Glomerular visceral epithelial cell (primary cell): ENCODE data around the gene RUFY1.

Experiments
- DNase-seq: peaks from one replicate; pipeline ENCODE4 v3.0.0-alpha.2; 2016; ENCODE audit errors: extremely low spot score

The RUFY1 gene

GRCh38 chr5:179603308-179603707 is 53.0 kb downstream of the RUFY1 start:
- no peak for DNase-seq

GRCh38 chr5:179605026-179605833 is 54.9 kb downstream of the RUFY1 start:
- no peak for DNase-seq

DNA sequence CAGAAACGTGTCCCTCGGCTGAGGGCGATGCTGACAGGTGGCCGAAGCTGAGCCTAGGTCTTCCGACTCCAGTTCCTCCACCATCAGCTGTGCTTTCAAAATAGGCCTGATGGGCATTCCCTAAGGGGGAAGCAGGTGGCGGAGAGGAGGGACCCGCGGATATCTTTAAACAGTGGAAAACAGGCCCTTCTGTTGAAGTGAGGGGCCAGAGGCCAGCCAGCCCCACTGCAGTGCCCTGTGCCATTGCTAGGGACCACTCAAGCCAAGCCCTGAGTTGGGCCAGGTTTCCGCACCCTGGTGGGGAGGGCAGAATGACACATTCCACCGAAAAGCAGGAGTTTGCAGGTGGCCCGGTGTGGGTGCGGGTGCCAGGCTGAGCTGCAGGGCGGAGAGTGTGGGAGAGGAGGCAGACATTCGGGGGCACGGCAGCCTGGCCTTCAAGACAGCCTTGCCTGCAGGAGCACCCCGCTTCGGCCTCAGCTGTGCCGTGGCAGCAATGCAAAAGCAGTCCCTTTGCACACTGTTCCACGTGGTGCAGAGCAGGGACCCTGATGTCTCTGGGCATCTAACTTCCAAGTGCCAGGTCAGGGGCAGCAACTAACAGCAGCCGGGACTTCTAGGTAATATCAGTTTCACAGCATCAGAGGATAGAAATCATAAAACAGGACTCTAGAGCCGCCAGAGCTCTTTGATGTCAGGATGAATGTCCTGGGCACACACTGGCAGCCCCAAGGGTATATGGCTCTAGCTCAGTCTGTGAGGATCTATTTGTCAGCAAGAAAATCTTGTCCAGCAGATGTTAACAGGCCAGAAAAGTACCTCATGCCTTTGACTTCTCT is 55.9 kb downstream of the RUFY1 start:
- DNase-seq, result no peak

- no peak for DNase-seq
These were observed 56.5 kb downstream of the RUFY1 start for GRCh38 chr5:179606910-179607159.

GRCh38 chr5:179607160-179607931 is 57.0 kb downstream of the RUFY1 start:
- peak; percentile 21 for DNase-seq

DNA sequence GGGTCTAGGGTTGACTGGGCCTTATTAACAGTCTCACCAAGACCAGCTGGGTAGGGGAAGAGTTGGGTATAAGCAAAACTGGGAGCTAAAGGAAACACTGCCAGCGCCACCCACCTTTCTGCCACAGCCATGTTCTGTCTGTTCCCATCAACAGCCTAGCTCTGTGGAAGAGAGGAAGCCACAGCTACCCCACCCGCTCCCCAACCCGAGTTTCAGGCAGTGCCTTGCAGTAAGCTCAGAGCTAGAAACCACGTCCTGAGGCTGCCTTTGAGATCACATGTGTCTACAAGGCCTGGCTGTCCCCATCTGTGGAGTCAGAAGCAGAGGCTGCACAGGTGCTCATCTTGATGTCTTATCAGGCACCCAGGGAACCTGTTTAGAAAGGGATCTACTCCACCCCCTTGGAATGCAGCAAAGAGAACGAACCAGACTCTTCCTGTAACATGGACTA is 57.8 kb downstream of the RUFY1 start:
- peak; percentile 38 for DNase-seq

- DNase-seq, result peak; percentile 13
These were observed 59.4 kb downstream of the RUFY1 start for GRCh38 chr5:179609834-179610108.

DNA sequence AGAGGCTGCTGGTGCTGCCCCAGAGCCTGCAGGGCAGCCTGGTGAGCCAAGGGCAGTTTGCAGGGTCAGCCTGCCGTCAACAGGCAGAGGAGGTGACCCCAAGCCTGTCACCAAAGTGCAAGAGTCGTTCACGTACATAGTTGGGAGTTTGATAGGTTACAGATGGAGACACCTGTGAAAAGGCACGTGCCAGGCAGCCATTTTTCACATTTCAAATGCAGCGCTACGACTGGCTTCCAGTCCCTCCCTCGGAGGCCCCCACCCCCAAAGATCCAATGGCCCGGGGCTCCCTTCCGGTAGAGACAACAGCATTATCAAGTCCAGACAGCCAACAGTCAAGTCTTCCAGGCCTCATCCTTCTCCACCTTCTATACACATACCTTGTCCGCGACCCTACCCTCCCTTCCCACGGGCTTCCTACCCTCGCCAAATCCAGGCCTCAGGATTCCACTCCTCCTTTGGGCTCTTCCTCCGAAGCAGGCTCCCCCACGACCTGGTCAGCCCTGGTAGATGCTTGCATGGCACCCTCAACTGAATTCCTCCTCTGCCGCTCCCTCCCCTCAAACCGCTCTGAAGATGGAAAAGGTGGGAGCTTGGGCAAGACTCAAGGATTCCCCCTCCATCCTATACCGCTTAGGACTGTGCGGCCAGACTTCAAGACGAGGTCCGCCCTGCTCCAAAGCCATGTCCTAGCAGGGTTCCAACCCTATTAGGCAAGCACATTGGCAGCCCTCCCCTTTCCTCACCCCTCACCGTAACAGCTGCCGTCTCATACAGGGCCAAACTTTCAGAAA is 60.0 kb downstream of the RUFY1 start:
- peak; percentile 37 for DNase-seq

GRCh38 chr5:179610903-179611265 is 60.5 kb downstream of the RUFY1 start:
- no peak for DNase-seq

- DNase-seq, result peak; percentile 44
These were observed 62.5 kb downstream of the RUFY1 start for GRCh38 chr5:179612577-179613459.

DNA sequence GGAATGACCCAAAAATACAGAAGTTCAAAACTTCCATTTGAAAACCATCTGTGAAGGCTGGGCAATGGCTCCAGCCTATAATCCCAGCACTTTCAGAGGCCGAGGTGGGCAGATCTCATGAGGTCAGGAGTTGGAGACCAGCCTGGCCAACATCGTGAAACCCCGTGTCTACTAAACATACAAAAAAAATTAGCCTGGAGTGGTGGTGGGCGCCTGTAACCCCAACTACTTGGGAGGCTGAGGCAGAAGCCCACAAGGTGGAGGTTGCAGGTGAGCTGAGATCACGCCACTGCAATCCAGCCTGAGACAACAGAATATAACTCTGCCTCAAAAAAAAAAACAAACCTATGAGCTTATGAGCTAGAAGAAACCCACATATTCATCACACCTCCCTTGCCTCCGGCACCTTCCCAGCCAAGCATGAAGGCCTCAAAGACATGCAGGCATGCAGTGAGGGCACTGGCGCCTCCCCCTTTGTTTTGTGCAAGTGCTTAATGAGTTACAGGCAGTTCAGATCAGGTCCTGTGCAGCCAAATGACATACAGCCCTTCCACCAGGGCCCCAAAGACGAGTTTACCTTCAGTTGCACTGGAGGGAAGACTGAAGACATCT is 63.2 kb downstream of the RUFY1 start:
- DNase-seq, result peak; percentile 49

GRCh38 chr5:179614745-179615144 is 64.4 kb downstream of the RUFY1 start:
- DNase-seq, result no peak

GRCh38 chr5:179615203-179615602 is 64.8 kb downstream of the RUFY1 start:
- DNase-seq, result no peak

DNA sequence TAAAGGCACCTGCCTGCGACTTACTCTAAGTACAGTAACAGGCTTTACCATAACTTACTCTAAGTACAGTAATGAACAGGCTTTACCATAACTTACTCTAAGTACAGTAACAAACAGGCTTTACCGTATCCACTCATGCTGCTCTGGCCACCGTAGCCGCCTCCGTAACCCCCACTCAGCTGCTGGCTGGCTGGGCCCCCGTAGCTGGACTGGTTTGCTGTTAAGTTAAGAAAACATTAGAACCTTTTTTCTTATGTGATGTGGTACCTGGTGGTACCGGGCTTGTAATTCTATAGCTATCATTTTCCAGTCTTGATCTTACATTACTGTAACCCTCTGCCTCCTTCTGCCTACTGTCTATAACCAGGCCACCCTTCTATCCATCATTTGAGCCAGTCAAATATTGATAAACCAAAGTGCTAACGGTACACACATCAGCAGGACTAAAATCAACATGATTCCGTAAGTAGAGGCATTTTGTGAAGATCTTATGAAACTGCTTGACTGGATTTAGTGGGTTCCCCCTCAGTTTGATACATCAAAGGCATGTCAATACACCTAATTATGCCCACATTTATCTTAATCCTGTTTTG is 65.7 kb downstream of the RUFY1 start:
- no peak for DNase-seq

GRCh38 chr5:179617930-179618329 is 67.6 kb downstream of the RUFY1 start:
- no peak for DNase-seq

DNA sequence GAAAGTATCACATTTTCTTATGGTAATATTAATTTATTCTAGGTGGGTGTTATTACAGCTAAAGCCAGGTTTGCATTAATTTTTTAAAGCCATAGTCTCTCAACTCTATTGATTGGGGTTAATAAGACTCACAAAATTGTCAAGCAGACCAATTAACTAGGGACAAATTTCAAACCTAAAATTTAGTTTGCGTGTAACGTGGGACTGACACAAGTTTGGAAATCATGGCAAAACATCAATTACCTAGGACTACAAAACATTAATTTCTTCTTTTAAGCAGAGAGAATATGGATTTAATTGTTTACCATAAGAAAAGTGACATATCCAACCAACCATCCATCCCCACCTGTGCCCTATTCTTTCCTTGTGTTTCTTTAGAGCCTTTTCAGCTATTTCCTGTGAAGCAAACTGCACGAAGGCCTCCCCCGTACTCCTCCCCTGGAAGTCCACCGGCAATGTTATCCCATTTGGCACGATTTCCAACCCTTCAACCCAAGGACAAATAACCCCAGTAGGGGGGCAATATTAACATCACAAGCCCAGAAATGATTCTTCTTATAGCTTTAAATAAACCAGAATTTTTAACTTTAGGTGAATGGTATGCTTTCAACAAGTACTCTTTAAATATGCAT is 68.7 kb downstream of the RUFY1 start:
- peak; percentile 24 for DNase-seq

GRCh38 chr5:179619776-179620175 is 69.4 kb downstream of the RUFY1 start:
- no peak for DNase-seq

DNA sequence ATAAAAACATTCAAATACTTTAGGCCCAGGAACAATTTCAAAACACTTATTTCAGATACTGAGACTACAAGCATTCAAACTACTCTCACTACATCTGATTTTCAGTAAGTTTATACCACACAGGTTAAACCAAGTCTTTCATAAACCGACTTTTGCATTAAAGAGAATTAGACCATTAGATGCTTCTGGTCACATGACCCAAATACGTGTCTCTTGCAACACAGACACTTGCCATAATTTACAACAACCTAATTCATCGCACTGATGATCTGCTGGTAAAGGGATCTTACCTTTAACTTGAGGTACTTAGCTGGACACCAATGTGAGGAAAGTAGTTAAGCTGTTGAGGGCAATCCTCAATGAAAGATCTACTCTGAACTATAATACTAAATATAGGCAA is 69.9 kb downstream of the RUFY1 start:
- DNase-seq, result peak; percentile 18

- peak; percentile 19 for DNase-seq
These were observed 70.5 kb downstream of the RUFY1 start for GRCh38 chr5:179620703-179621350.
